GM12873 (cell line): ENCODE data around the gene SRP68.
A peak's percentile ranks its signal among the peaks of the same experiment; 100 is the strongest.

ENCODE experiments used
- CTCF ChIP-seq: IDR thresholded peaks from 2 replicates; pipeline ENCODE4 v1.5.1; 2012; ENCODE audit warnings: low read depth, mild to moderate bottlenecking, moderate library complexity, low read length, control low read depth; ENCODE audit not compliant: insufficient read depth; ENCODE audit errors: missing control alignments

SRP68 gene

GRCh38 chr17:76106703-76107102 is 34.4 kb upstream of the SRP68 start:
- TF ChIP-seq CTCF: no peak

- no peak for TF ChIP-seq CTCF
Observed at GRCh38 chr17:76104896-76105231, 32.5 kb upstream of the SRP68 start.

- no peak for TF ChIP-seq CTCF
Observed at GRCh38 chr17:76104140-76104895, 32.0 kb upstream of the SRP68 start.

- peak; percentile 13 for TF ChIP-seq CTCF
Observed at GRCh38 chr17:76103274-76104139, 31.2 kb upstream of the SRP68 start, which contains the start of gene EXOC7. TSS of gene EXOC7 (minus strand) at chr17:76103787. CDS start at chr17:76103692, 95 bp downstream.

DNA sequence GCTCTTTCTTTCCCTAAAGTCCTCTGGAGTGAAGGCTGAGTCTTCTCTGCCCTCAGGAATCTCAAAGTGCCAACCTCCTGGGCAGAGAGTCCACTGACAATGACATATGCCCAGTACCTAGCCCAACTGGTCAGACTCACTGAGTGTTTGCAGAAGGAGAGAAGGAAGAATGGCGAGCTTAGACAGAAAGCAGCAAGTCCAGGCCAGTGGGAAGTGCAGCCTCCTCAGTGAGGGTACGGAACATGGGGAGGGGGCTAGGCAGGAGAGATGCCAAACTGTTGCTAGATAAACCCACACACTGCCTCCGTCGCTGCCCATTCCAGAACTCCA is 30.6 kb upstream of the SRP68 start:
- TF ChIP-seq CTCF: no peak

DNA sequence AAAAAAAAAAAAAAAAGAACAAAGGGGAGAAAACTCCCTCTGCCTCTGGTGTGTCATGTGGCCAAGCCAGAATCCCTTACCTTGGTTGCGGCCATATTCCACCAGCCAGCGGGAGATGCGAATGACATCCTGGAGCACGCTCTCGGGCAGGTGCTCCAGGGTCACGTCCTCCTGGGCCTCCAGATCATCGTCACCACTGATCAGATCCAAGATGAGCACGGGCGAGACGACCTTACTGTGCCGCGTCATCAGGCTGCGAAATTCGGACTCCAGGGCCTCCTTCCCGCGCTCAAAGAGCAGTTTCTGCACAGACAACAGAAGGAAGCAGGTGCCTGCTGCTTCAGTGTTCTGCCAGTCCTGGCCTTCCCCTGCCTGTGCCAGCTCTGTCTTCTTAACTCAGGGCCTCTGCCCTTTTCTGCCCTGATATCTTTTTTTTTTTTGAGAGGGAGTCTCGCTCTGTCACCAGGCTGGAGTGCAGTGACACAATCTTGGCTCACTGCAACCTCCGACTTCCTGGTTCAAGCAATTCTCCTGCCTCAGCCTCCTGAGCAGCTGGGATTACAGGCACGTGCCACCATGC is 25.5 kb upstream of the SRP68 start:
- no peak for TF ChIP-seq CTCF

- no peak for TF ChIP-seq CTCF
Observed at GRCh38 chr17:76095943-76096342, 23.6 kb upstream of the SRP68 start.
